GM04504 (cell line): ENCODE data around the gene SFT2D1.

ENCODE experiments used
- DNase-seq: peaks from one replicate; pipeline ENCODE4 v3.0.0-alpha.2; 2012; ENCODE audit warnings: low read depth

SFT2D1 gene

GRCh38 chr6:166333172-166333995, 9.0 kb downstream of the SFT2D1 start:
- no peak for DNase-seq

GRCh38 chr6:166331503-166332415, 10.6 kb downstream of the SFT2D1 start:
- no peak for DNase-seq

GRCh38 chr6:166330612-166331011, 11.7 kb downstream of the SFT2D1 start:
- DNase-seq: no peak

GRCh38 chr6:166325383-166326042, 16.8 kb downstream of the SFT2D1 start:
- no peak for DNase-seq

- DNase-seq: no peak
Measured at GRCh38 chr6:166323395-166323794, 18.9 kb downstream of the SFT2D1 start.

GRCh38 chr6:166318649-166319600, 23.4 kb downstream of the SFT2D1 start:
- no peak for DNase-seq

GRCh38 chr6:166318227-166318626, 24.1 kb downstream of the SFT2D1 start:
- DNase-seq: no peak

- DNase-seq: no peak
Measured at GRCh38 chr6:166317261-166318212, 24.8 kb downstream of the SFT2D1 start.

- DNase-seq: no peak
Measured at GRCh38 chr6:166315436-166315835, 26.9 kb downstream of the SFT2D1 start.

GRCh38 chr6:166314454-166314853, 27.9 kb downstream of the SFT2D1 start:
- no peak for DNase-seq

GRCh38 chr6:166313255-166314070, 28.9 kb downstream of the SFT2D1 start:
- DNase-seq: peak; percentile 3

GRCh38 chr6:166312832-166313231, 29.5 kb downstream of the SFT2D1 start:
- no peak for DNase-seq

GRCh38 chr6:166310634-166311033, 31.7 kb downstream of the SFT2D1 start:
- DNase-seq: no peak

GRCh38 chr6:166309977-166310376, 32.4 kb downstream of the SFT2D1 start:
- no peak for DNase-seq

- no peak for DNase-seq
Measured at GRCh38 chr6:166308769-166309589, 33.4 kb downstream of the SFT2D1 start.

- DNase-seq: no peak
Measured at GRCh38 chr6:166308033-166308768, 34.1 kb downstream of the SFT2D1 start, which contains the start of gene PRR18. Gene PRR18 (minus strand): TSS chr6:166308392. CDS start chr6:166308142, 250 bp downstream.
